Body of pancreas (tissue), 4 donors: ENCODE results near the gene LSG1. TPM values are rescaled to one million over a fixed set of nuclear protein-coding genes. Genes with fewer than 3 reads are reported as not detected.
A peak's percentile ranks its signal among the peaks of the same experiment; 100 is the strongest.

ENCODE experiments used
- ATAC-seq: fragments of 150-250 bp; one replicate; pipeline ENCODE4 v1.9.1; 2016
- DNase-seq, 4 donors: peaks; one replicate each; pipeline ENCODE4 v3.0.0-alpha.2; 2019
- H3K27ac ChIP-seq, 4 donors: fragments of 200-600 bp; sonication (generic); 1 replicate in 3 of 4; 2 replicates in 1 of 4; pipeline versions ENCODE4 v1.5.1 to v1.6.1; 2016 to 2019; ENCODE audit warnings: mild to moderate bottlenecking in 1 of 4, mixed read lengths in 1 of 4, moderate library complexity in 1 of 4
- H3K27me3 ChIP-seq, 2 donors: fragments of 200-600 bp; sonication (generic); one replicate each; pipeline ENCODE4 v1.6.0; 2016; ENCODE audit warnings: mild to moderate bottlenecking in 1 of 2
- H3K36me3 ChIP-seq, 2 donors: fragments of 200-600 bp; sonication (generic); replicated peaks in 1 of 2; 2 replicates each; pipeline ENCODE4 v1.5.1; 2016; ENCODE audit warnings: low read depth in 2 of 2; ENCODE audit not compliant: insufficient read depth in 1 of 2
- H3K4me1 ChIP-seq: fragments of 200-600 bp; sonication (generic); one replicate; pipeline ENCODE4 v1.6.0; 2016
- H3K4me3 ChIP-seq, 2 donors: fragments of 200-600 bp; sonication (generic); 1 replicate in 1 of 2; 2 replicates in 1 of 2; pipeline ENCODE4 v1.5.1; 2016 to 2019
- H3K9me3 ChIP-seq, 3 donors: fragments of 200-600 bp; sonication (generic); 1 replicate in 2 of 3; 2 replicates in 1 of 3; pipeline ENCODE4 v1.5.1; 2016
- CTCF ChIP-seq, 7 experiments: fragments of 450-650 bp in 4 of 7; fragments of 200-600 bp in 3 of 7; sonication (generic) in 3 of 7; IDR thresholded peaks; one replicate each; pipeline ENCODE4 v1.5.1; 2016 to 2019; ENCODE audit warnings: antibody characterized with exemption in 7 of 7
- POLR2A ChIP-seq, 3 donors: fragments of 450-650 bp; IDR thresholded peaks; one replicate each; pipeline ENCODE4 v1.6.1; 2016; ENCODE audit warnings: antibody characterized with exemption in 3 of 3, mild to moderate bottlenecking in 2 of 3
- WGBS, 2 donors: methylation state at CpG; one replicate each; pipeline ENCODE4 v1.1.5; 2017; 5-methylcytosine and 5-hydroxymethylcytosine counted together
- intact Hi-C: fragments of 100-400 bp; cut with DNase I; formaldehyde crosslinking; loops from one replicate; pipeline ENCODE4 v1.15.1; 2023
- small RNA-seq: library from RNA; depleted of rRNA; stranded (forward); fragments of <200 nt; gene quantifications from one replicate; pipeline ENCODE3, GENCODE V24; 2016
- total RNA-seq, 2 donors: library from RNA; depleted of rRNA; stranded (reverse); fragments of >200 nt; gene quantifications; one replicate each; pipeline ENCODE4 v1.1.0, GENCODE V29; 2016

The LSG1 gene
- total RNA-seq, 2 donors from 2014 or later: 30.1 to 36.9 TPM

GRCh38 chr3:194592798-194593752, 78.9 kb downstream of the LSG1 start:
- 66 to 75% methylated on average over 9 to 10 of the region's 10 CpGs for WGBS, 2 donors
- Histone ChIP-seq H3K9me3 (no peaks in the 10 kb centered on the region), H3K4me1 (no peaks in the 10 kb centered on the region), H3K36me3 (no peaks in the 10 kb centered on the region), H3K27me3 (no peaks in the 10 kb centered on the region), H3K4me3 (no peak overlapping the region), H3K27ac (no peak overlapping the region)
- no peak for TF ChIP-seq POLR2A (IDR thresholded peaks at IDR 0.05)
- TF ChIP-seq CTCF (IDR thresholded peaks at IDR 0.05): no peak
- intact Hi-C loops: no loop called here
- peak; percentile 52 for ATAC-seq
- peak in 2 of 4 donors; percentile 23 to 36 for DNase-seq

Small RNA genes within 50 kb of the gene (small RNA-seq; reads per million reads assigned to genes)
- not detected for gene AC046143.2

Other genes starting within 250 kb of the LSG1 start
- 10 to 100 TPM; 35.6 to 56.0 TPM for gene ATP13A3, start 185.2 kb downstream of the LSG1 start, total RNA-seq
- 1 to 10 TPM; 1.8 to 9.6 TPM for gene TMEM44, start 38.8 kb downstream of the LSG1 start, total RNA-seq
- 1 to 10 TPM; 5.2 to 5.3 TPM for gene FAM43A, start 13.7 kb upstream of the LSG1 start, total RNA-seq